ENCODE data around the gene ALDH9A1. TPM values are rescaled to one million over a fixed set of nuclear protein-coding genes. Genes with fewer than 3 reads are reported as not detected.

Gene ALDH9A1
- total and polyA plus RNA-seq, 2 of the 8 experiments (the other 6 are each of a cell fraction or from before 2014, with no cell fraction given), result 57.6 to 63.8 TPM

DNA sequence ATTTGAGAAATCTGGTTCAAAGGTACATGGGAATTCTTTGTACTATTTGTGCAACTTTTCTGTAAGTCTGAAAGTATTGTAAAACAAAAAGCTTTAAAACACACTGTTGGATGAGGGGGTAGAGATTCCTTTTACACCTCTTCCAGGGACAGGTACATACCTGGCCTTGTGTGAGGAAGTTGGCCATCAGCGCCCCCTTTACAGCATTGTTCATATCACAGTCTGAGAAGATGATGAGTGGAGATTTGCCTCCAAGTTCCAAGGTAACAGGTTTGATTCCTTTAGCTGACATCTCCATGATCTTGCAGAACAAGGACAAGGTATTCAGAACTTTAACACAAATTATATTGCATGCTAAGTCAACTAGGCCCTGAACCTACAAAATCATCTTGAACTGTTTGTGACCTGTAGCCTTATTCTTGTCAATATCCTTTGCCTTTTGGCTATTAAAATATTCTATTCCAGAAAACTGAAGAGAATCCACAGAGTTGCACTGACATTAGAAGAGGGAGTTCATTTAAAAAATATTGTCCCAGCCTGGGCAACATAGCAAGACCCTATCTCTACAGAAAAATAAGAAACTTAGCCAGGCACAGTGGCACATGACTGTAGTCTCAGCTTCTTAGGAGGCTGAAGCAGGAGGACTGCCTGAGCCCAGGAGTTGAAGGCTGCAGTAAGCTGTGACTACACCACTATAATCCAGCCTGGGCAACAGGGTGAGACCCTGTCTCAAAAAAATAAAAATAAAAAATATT is 18.9 kb downstream of the ALDH9A1 start:
- H3K79me2 ChIP-seq (ENCODE audit: control insufficient read depth in 1 of 2, insufficient read depth in 2 of 2, low read length in 2 of 2), result no peaks in the 10 kb centered on the region; a peak in 1 of 4 replicates
- no peak overlapping the region for H3K18ac ChIP-seq (ENCODE audit: extremely low read depth, low read length)
- DNase-seq (ENCODE audit: low read depth in 1 of 2, low spot score in 2 of 2) (no peak), FAIRE-seq (no peak)
- 88% methylated on average over 1 of the region's 1 CpG; no CpG with 5 or more reads in 1 of the 2 experiments for WGBS, 2 experiments (ENCODE audit: extremely low coverage in 1 of 2, insufficient coverage in 1 of 2, insufficient read length in 1 of 2, insufficient replicate concordance in 2 of 2, low coverage in 1 of 2, low lambda C conversion rate in 2 of 2, missing lambda C conversion rate in 1 of 2)
- no peak for TF ChIP-seq SIX5 (IDR thresholded peaks at IDR 0.05; ENCODE audit: low read depth, low read length)
- no peak for TF ChIP-seq RFX5 (IDR thresholded peaks at IDR 0.05; ENCODE audit: borderline replicate concordance, low read depth, low read length)
- peak; percentile 41 to 53 for TF ChIP-seq RAD21 (IDR thresholded peaks at IDR 0.05 in 1 of 2, conservative IDR thresholded peaks at IDR 0.05 in 1 of 2; ENCODE audit: low read depth in 2 of 2, low read length in 2 of 2)
- TF ChIP-seq CBX5 (IDR thresholded peaks at IDR 0.05; ENCODE audit: low read depth, low read length), result no peak
- no peak for TF ChIP-seq EGR1 (IDR thresholded peaks at IDR 0.05; ENCODE audit: borderline replicate concordance, low read depth, low read length)
- no peak for TF ChIP-seq CBX8 (IDR thresholded peaks at IDR 0.05; ENCODE audit: borderline replicate concordance, low read depth, low read length)
- TF ChIP-seq, protein P1, sequence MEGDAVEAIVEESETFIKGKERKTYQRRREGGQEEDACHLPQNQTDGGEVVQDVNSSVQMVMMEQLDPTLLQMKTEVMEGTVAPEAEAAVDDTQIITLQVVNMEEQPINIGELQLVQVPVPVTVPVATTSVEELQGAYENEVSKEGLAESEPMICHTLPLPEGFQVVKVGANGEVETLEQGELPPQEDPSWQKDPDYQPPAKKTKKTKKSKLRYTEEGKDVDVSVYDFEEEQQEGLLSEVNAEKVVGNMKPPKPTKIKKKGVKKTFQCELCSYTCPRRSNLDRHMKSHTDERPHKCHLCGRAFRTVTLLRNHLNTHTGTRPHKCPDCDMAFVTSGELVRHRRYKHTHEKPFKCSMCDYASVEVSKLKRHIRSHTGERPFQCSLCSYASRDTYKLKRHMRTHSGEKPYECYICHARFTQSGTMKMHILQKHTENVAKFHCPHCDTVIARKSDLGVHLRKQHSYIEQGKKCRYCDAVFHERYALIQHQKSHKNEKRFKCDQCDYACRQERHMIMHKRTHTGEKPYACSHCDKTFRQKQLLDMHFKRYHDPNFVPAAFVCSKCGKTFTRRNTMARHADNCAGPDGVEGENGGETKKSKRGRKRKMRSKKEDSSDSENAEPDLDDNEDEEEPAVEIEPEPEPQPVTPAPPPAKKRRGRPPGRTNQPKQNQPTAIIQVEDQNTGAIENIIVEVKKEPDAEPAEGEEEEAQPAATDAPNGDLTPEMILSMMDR (IDR thresholded peaks at IDR 0.05; ENCODE audit: control extremely low read depth in 1 of 3, insufficient read depth in 1 of 3, low read depth in 1 of 3, low read length in 3 of 3), result peak in 2 of 3 experiments; percentile 19 to 52; a peak in 3 of 4 replicates
- no peak overlapping the region for H3K4me2 ChIP-seq (ENCODE audit: insufficient read depth in 1 of 2, low read depth in 2 of 2, low read length in 2 of 2)
- H2AK5ac ChIP-seq (ENCODE audit: low read depth, low read length), result no peak overlapping the region
- ChIA-PET POLR2A (ENCODE audit: partially characterized antibody) (no interaction called here), CTCF (ENCODE audit: partially characterized antibody) (interaction anchor here (0.6 to 1.4 kb wide), 12 partner anchors 11 to 284 kb away, joined by 3 to 5 read pairs (median 3); no protein-coding TSS in a partner anchor)
- no peak overlapping the region for H3K27ac ChIP-seq (ENCODE audit: low read depth, low read length)
- peaks cover 7 to 48% (median 26%) of the 10 kb centered on the region in 4 experiments; a peak in 7 of 8 replicates for H3K36me3 ChIP-seq (ENCODE audit: control insufficient read depth in 2 of 4, insufficient read depth in 4 of 4, low read length in 3 of 4)
- H3K23ac ChIP-seq (ENCODE audit: insufficient read length), result no peak overlapping the region
- no peak overlapping the region for H2BK15ac ChIP-seq (ENCODE audit: low read length)
- H2BK20ac ChIP-seq (ENCODE audit: low read length), result no peak overlapping the region
- peaks cover 0 to 3% of the 10 kb centered on the region in 2 experiments for H4K20me1 ChIP-seq (replicated peaks in 1 of 2; ENCODE audit: control insufficient read depth in 1 of 2, insufficient read depth in 2 of 2, low read length in 2 of 2)
- no peaks in the 10 kb centered on the region for H3K27me3 ChIP-seq (replicated peaks in 1 of 4; ENCODE audit: control insufficient read depth in 3 of 4, extremely low read depth in 1 of 4, insufficient read depth in 3 of 4, low read length in 3 of 4)
- no peak overlapping the region for H3K4me3 ChIP-seq (ENCODE audit: extremely low read depth in 1 of 4, insufficient read depth in 2 of 4, low read depth in 3 of 4, low read length in 4 of 4)
- H3K14ac ChIP-seq (ENCODE audit: insufficient read length), result no peak overlapping the region
- no peaks in the 10 kb centered on the region for H3K9me3 ChIP-seq (ENCODE audit: insufficient read depth in 2 of 2, low read depth in 1 of 2, low read length in 1 of 2)
- H4K8ac ChIP-seq (ENCODE audit: extremely low read depth, insufficient read depth, low read length), result no peak overlapping the region
- no peak overlapping the region for H4K91ac ChIP-seq (replicated peaks; ENCODE audit: insufficient read length, low read length)
- H3K56ac ChIP-seq (replicated peaks; ENCODE audit: insufficient read length, low read depth, low read length), result no peak overlapping the region
- H3K4ac ChIP-seq (replicated peaks; ENCODE audit: insufficient read length, low read depth, low read length), result no peak overlapping the region
- H2BK5ac ChIP-seq (ENCODE audit: low read depth, low read length), result no peak overlapping the region
- no peak overlapping the region for H2BK12ac ChIP-seq (ENCODE audit: low read depth, low read length)
- H4K5ac ChIP-seq (ENCODE audit: insufficient read length, low read depth, low read length), result no peak overlapping the region
- H3K79me1 ChIP-seq (ENCODE audit: low read depth, low read length), result no peaks in the 10 kb centered on the region; the same call in 1 of the 2 replicates
- no peak overlapping the region for H2BK120ac ChIP-seq (replicated peaks; ENCODE audit: low read depth, low read length)
- no peak overlapping the region for H2AFZ ChIP-seq (ENCODE audit: low read length)
- no peak overlapping the region for H3K9ac ChIP-seq (replicated peaks in 1 of 4; ENCODE audit: extremely low read depth in 1 of 4, low read depth in 3 of 4, low read length in 3 of 4)
- no peaks in the 10 kb centered on the region for H3K4me1 ChIP-seq (replicated peaks in 1 of 4; ENCODE audit: control insufficient read depth in 3 of 4, insufficient read depth in 4 of 4, low read length in 3 of 4)
- H3K23me2 ChIP-seq (ENCODE audit: low read depth, low read length), result no peaks in the 10 kb centered on the region

Data from H1 (cell line).